T-helper 1 cell treated with Interleukin-12 subunit alpha and Interleukin-12 subunit beta and Interleukin-4 antibody, amounts not matched to agents 30 μg/mL and 1 μg/mL, for 36 hours (primary cell): ENCODE results near the gene C2CD3.
A peak's percentile ranks its signal among the peaks of the same experiment; 100 is the strongest.

ENCODE experiments used
- H3K27ac Mint-ChIP-seq: one replicate; pipeline ENCODE4 v1.8.0; 2021; ENCODE audit warnings: mild to moderate bottlenecking, mixed read lengths
- H3K27me3 Mint-ChIP-seq: one replicate; pipeline ENCODE4 v1.8.0; 2021; ENCODE audit warnings: low read depth, mixed read lengths
- H3K36me3 Mint-ChIP-seq: one replicate; pipeline ENCODE4 v1.8.0; 2021; ENCODE audit warnings: low read depth, mixed read lengths
- H3K4me1 Mint-ChIP-seq: one replicate; pipeline ENCODE4 v1.8.0; 2021; ENCODE audit warnings: low read depth, mixed read lengths
- H3K4me3 Mint-ChIP-seq: one replicate; pipeline ENCODE4 v1.8.0; 2021; ENCODE audit warnings: mild to moderate bottlenecking, moderate library complexity, mixed read lengths
- H3K9me3 Mint-ChIP-seq: one replicate; pipeline ENCODE4 v1.8.0; 2021; ENCODE audit warnings: mixed read lengths

Gene C2CD3

DNA sequence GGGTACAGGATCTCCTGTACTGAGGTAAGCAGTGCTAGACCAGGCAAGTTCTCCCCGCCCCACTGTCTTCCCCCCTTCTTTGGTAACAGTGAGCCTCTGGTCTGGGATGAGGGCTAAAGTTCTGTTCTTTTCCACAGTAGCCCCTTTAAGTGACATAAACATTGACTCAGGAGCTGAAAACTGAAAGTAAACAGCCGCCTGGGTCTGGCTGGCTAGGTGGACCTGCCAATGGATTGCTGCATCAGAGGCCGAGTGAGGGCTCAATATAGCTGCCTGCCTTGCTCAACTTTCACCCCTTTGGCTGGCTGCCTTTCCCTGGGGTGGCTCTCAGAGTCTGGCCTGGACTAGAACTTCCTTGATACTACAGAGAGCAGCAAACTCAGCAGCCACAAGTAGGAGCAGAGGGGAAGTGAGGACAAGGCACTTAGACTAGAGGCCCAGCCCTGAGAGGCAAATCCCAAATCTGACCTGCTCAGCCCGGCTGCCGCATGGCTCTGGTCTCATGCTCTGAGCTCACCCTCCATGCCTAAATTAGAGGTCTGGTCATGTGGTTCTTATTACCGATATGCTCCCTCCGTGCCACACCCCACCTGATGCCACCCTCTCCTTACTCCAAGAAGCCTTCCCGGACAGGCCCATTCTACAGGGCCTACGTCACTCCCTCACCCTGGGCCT lies 152.3 kb downstream of the C2CD3 start:
- H3K27ac Mint-ChIP-seq: peak overlapping the region; percentile 60
- H3K27me3 Mint-ChIP-seq: no peaks in the 10 kb centered on the region
- peaks cover 42% of the 10 kb centered on the region for H3K4me1 Mint-ChIP-seq
- H3K4me3 Mint-ChIP-seq: no peak overlapping the region
- H3K9me3 Mint-ChIP-seq: no peaks in the 10 kb centered on the region
- H3K36me3 Mint-ChIP-seq: peaks cover 23% of the 10 kb centered on the region

- Mint-ChIP-seq H3K9me3 (no peaks in the 10 kb centered on the region), H3K4me1 (peaks cover 42% of the 10 kb centered on the region), H3K27me3 (no peaks in the 10 kb centered on the region)
Measured at GRCh38 chr11:74017631-74018030, 153.2 kb downstream of the C2CD3 start.

DNA sequence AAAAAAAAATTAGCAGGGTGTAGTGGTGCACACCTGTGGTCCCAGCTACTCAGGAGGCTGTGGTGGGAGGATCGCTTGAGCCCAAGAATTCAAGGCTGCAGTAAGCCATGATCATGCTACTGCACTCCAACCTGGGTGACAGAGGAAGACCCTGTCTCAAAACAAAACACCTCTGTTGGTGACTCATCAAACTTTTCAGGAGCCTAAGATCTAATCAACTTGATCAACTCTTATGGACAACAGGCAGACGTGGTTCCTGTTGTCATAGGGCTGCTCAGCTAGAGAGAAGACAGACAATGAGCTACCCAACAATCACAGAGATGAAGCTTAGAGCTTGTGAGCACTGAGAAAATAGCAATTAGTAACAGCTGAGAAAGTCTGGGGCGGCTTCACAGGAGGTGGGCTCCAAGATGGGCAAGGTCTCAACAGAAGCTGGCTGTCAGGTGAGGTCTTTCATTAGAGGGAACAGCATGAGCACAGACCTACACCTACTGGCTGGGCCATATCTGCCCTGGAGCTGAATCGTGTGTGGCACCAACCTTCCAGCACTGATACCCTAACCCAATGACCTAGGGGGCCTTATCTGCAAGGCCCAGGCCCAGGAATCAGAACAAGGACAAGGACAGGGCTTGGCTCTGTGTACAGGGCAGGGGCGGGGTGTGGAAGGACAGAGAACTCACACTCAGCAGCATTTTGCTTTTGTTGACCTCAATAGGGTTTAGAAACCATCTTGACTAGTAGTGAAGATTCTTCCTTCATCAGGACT lies 154.7 kb downstream of the C2CD3 start:
- no peaks in the 10 kb centered on the region for H3K27me3 Mint-ChIP-seq
- no peak overlapping the region for H3K4me3 Mint-ChIP-seq
- H3K4me1 Mint-ChIP-seq: peaks cover 54% of the 10 kb centered on the region
- H3K36me3 Mint-ChIP-seq: peaks cover 24% of the 10 kb centered on the region
- H3K27ac Mint-ChIP-seq: peak overlapping the region; percentile 69
- H3K9me3 Mint-ChIP-seq: no peaks in the 10 kb centered on the region

More at GRCh38 chr11:74017631-74018030, 153.2 kb downstream of the C2CD3 start:
- H3K4me3 Mint-ChIP-seq: no peak overlapping the region
- H3K27ac Mint-ChIP-seq: no peak overlapping the region
- peaks cover 22% of the 10 kb centered on the region for H3K36me3 Mint-ChIP-seq

DNA sequence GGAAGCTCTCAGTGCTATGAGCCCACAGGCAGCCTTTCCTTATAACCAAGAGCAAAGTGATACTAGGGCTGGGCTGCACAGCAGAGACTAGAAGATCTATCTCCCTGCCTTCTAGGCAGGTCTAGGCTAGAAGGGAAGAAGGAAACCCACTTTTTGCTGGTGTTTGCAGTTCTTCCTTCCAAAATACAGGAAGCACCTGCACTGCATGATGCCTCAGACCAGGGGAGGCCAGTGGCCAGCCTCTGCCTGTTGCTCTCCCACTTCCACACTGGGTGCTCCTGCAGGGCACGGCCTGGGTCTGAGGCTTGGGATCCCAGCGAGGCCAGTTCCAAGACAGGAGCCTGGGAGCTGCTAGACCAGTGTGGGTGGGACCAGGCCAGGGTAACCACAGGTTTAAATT lies 155.9 kb downstream of the C2CD3 start:
- Mint-ChIP-seq H3K27ac (peak overlapping the region; percentile 74), H3K4me3 (no peak overlapping the region), H3K4me1 (peaks cover 66% of the 10 kb centered on the region), H3K36me3 (peaks cover 27% of the 10 kb centered on the region), H3K9me3 (no peaks in the 10 kb centered on the region), H3K27me3 (no peaks in the 10 kb centered on the region)

GRCh38 chr11:74013141-74013540 lies 157.7 kb downstream of the C2CD3 start:
- Mint-ChIP-seq H3K4me1 (peaks cover 72% of the 10 kb centered on the region), H3K9me3 (no peaks in the 10 kb centered on the region), H3K27ac (no peak overlapping the region), H3K36me3 (peaks cover 28% of the 10 kb centered on the region), H3K4me3 (no peak overlapping the region), H3K27me3 (no peaks in the 10 kb centered on the region)

DNA sequence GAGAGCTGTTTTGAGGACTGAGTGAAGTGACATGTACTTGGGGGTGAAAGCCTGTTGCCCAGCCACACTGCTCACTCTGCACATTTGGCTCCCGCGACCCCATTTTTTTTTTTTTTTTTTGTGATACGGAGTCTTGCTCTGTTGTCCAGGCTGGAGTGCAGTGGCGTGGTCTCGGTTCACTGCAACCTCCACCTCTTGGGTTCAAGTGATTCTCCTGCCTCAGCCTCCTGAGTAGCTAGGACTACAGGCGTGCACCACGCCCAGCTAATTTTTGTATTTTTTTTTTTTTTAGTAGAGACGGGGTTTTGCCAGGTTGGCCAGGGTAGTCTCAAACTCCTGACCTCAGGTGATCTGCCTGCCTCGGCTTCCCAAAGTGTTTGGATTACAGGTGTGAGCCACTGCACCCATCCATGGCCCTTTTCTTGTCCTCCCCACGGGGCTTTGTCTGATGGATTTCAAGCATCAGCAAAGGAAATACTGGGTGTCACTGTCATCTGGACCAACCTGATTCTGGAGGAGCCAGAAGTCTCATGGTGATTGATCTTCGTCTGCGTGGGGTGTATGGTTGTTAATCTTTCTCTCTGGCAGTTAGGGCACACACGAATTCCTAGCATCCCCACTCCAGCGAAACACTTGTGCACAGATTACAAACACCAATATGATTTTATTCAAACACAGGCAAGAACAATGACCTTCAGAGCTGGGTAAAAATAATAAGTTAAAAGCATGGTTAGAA lies 158.6 kb downstream of the C2CD3 start:
- H3K36me3 Mint-ChIP-seq: peaks cover 24% of the 10 kb centered on the region
- no peaks in the 10 kb centered on the region for H3K27me3 Mint-ChIP-seq
- H3K9me3 Mint-ChIP-seq: no peaks in the 10 kb centered on the region
- H3K4me1 Mint-ChIP-seq: peaks cover 70% of the 10 kb centered on the region
- peak overlapping the region; percentile 21 for H3K4me3 Mint-ChIP-seq
- peak overlapping the region; percentile 88 for H3K27ac Mint-ChIP-seq

DNA sequence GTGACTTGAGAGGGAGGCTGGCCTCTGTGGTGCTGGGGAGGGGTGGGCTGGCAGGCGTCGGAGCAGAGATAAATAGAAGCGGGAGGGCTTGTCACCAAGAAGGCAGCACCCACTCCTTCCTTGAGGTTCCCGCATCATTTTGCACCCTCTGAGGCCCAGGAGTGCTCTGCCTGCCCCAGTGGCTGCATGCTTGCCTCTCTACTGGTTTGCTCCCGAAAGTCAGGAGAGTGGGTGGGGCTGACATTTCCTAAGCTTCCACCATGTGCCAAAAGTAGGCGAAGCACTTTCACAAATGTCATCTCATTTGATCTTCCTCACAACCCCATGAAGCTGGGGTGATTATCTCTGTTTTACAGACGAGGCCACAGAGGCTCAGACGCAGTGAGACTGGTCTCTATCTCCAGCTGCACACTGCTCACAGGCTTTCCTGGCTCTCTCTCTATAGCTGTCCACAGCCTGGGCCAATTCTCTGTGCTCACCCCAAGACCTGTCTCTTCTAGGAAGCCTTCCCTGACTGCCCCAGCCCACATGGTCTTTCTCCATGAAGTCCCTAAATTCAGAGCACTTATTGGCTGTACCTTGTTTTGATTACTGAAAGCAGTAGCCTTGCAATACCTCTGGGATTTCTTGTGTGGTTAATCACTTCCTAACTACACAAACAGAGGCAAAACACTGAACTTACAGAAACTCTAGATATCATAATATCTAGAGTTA lies 159.3 kb downstream of the C2CD3 start:
- peak overlapping the region; percentile 88 for H3K27ac Mint-ChIP-seq
- H3K27me3 Mint-ChIP-seq: no peaks in the 10 kb centered on the region
- peak overlapping the region; percentile 21 for H3K4me3 Mint-ChIP-seq
- no peaks in the 10 kb centered on the region for H3K9me3 Mint-ChIP-seq
- H3K4me1 Mint-ChIP-seq: peaks cover 67% of the 10 kb centered on the region
- H3K36me3 Mint-ChIP-seq: peaks cover 17% of the 10 kb centered on the region

DNA sequence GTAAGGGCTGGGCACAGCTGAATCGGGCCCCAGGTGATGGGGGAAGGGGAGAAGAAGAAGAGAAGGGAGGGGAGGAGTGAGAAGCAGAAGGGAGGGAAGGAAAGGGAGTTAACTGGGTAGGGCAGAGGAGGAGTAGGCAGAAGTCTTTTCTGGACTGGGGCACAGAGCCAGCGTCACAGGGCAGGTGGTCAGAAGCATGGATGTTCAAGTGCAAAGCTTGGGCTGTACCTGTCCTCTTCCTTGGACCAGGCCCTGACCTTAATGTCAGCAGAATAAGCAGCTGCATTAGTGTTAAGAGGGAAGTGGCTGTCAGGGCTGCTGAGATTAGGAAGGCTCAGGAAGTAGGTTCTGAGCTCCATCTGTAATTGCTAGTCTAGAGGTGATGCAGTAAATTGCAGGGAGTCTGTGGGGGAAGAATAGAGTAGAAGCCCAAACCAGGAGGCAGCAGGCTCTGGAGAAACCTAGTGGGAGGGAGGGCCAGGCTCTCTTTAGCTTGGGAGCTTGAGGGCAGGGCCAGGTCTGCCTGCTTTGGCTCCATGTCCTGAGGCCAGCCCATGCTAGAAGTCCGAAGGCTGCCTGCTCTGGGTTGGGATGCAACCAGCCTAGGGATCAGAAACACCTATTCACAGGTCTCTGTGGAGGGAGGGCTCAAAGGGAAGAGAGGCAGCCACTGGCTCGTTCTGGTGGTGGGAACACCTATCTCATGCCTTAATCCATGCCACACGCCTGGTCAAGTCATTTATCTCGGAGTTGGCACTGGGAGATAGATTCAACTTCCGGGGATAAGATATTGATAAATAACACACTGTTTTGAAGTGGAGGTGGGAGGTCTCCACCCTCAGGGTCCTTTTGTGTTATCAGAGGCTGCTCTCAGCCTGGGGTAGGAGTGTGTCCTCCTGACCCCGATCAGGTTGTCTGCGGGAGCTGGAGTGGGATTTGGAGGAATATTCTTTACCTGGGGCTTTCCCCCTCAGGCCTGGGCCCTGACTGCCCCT lies 160.2 kb downstream of the C2CD3 start:
- H3K27me3 Mint-ChIP-seq: no peaks in the 10 kb centered on the region
- peaks cover 12% of the 10 kb centered on the region for H3K36me3 Mint-ChIP-seq
- H3K4me1 Mint-ChIP-seq: peaks cover 68% of the 10 kb centered on the region
- peak overlapping the region; percentile 55 for H3K4me3 Mint-ChIP-seq
- peak overlapping the region; percentile 88 for H3K27ac Mint-ChIP-seq
- H3K9me3 Mint-ChIP-seq: no peaks in the 10 kb centered on the region

- no peaks in the 10 kb centered on the region for H3K9me3 Mint-ChIP-seq
- peak overlapping the region; percentile 13 for H3K4me3 Mint-ChIP-seq
- H3K27me3 Mint-ChIP-seq: no peaks in the 10 kb centered on the region
- peaks cover 13% of the 10 kb centered on the region for H3K36me3 Mint-ChIP-seq
- H3K4me1 Mint-ChIP-seq: peaks cover 68% of the 10 kb centered on the region
- peak overlapping the region; percentile 88 for H3K27ac Mint-ChIP-seq
Measured at GRCh38 chr11:74009675-74010305, 161.0 kb downstream of the C2CD3 start.

DNA sequence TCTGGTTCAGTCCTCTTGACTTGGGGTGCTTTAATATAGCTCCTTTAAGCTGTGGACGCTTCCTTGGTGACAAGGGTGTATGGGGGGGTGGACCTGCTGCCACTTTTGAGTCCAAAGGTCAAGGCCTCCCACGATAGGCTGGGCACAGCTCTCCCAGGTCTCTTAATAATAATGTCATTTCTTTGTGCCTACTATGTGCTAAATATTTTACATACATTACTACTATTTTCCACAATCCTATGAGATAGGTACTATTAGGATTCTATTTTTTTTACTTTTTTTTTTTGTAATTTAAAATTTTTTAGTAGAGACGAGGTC lies 161.6 kb downstream of the C2CD3 start:
- H3K4me3 Mint-ChIP-seq: no peak overlapping the region
- no peaks in the 10 kb centered on the region for H3K9me3 Mint-ChIP-seq
- H3K4me1 Mint-ChIP-seq: peaks cover 68% of the 10 kb centered on the region
- peaks cover 13% of the 10 kb centered on the region for H3K36me3 Mint-ChIP-seq
- H3K27ac Mint-ChIP-seq: peak overlapping the region; percentile 80
- H3K27me3 Mint-ChIP-seq: no peaks in the 10 kb centered on the region

DNA sequence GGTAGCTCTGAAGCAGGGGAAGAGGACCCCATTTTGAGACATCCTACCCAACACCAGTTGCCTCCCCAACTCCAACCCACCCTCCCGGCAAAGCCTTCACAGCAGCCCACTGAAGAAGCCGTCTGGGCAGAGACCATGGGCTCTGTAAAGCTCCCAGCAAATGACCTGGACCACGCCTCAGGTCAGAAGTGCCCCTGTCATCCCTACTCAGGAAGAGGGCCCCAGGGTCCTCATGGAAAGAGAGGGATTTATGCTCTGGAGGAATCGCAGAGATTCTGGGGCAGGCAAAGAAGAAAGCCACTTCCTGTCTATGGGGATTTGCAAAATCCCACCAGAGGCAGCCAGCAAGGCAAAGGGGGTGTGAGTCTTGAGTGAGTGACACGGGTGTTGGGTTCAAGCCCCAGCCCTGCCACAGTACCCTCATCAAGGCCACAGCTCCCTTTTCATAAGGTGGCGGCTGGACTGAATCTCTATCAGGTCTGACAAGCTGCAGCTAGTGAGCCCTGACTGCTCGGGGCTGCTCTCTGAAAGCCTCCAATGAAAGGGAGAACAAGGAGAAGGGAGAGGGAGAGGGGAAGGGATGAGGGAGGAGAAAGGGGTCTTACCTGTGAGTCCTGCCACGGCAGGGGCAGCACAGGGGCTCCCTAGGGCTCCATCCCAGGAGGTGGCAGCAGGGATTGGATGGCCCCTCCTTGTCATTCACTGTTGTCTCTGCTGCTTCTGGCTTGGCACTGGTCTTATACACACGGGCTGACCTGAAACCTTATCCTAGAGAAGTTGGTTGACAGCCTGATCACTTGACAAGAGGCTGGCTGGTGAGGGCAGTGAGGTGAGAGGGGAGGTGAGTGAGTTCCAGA lies 162.2 kb downstream of the C2CD3 start, which contains the start of gene UCP3:
Gene UCP3 (minus strand): TSS at position 713 of the 857 bp plus-strand sequence. CDS start 2,043 bp downstream, outside the sequence.
- Mint-ChIP-seq H3K9me3 (no peaks in the 10 kb centered on the region), H3K36me3 (peaks cover 14% of the 10 kb centered on the region), H3K4me3 (peak within 1 kb of the TSS; percentile 31), H3K27ac (peak within 1 kb of the TSS; percentile 88), H3K4me1 (peaks cover 70% of the 10 kb centered on the region), H3K27me3 (no peaks in the 10 kb centered on the region)

- H3K9me3 Mint-ChIP-seq: no peaks in the 10 kb centered on the region
- H3K27me3 Mint-ChIP-seq: no peaks in the 10 kb centered on the region
- no peak overlapping the region for H3K27ac Mint-ChIP-seq
- peaks cover 75% of the 10 kb centered on the region for H3K4me1 Mint-ChIP-seq
- no peak overlapping the region for H3K4me3 Mint-ChIP-seq
- H3K36me3 Mint-ChIP-seq: peaks cover 20% of the 10 kb centered on the region
Measured at GRCh38 chr11:74007691-74008372, 163.0 kb downstream of the C2CD3 start.
